ENCODE measurements around the gene TMEM183A. TPM values are rescaled to one million over a fixed set of nuclear protein-coding genes. Genes with fewer than 3 reads are reported as not detected.

Gene TMEM183A
- total and polyA plus RNA-seq, 9 of the 15 experiments (the other 6 are each of a cell fraction or from before 2014, with no cell fraction given) = 23.4 to 190 (median 124) TPM

- TF ChIP-seq NR0B1 (IDR thresholded peaks at IDR 0.05; ENCODE audit: partially characterized antibody) (no peak), SRSF3 (IDR thresholded peaks at IDR 0.05; ENCODE audit: insufficient read depth, low read length) (no peak)
Observed at GRCh38 chr1:203049576-203050180, 42.5 kb downstream of the TMEM183A start (continued).

- H4K20me1 ChIP-seq (replicated peaks; ENCODE audit: control insufficient read depth, insufficient read depth, low read length) = peaks cover 22% of the 10 kb centered on the region
- no peak for ATAC-seq
- no peaks in the 10 kb centered on the region for H3K9me3 ChIP-seq (replicated peaks; ENCODE audit: control insufficient read depth, insufficient read depth, low read depth, low read length)
- BruUV-seq (replicated peaks) = no TSS peak
- WGBS (ENCODE audit: insufficient coverage, low coverage, missing lambda C conversion rate) = 0% methylated on average over 4 of the region's 4 CpGs
- CTCF ChIA-PET (ENCODE audit: low intra/inter-chr PET ratio) = interaction anchor here (0.6 to 0.7 kb wide), 2 partner anchors 328 to 486 kb away, joined by 3 to 4 read pairs; no protein-coding TSS in a partner anchor
- peaks cover 2% of the 10 kb centered on the region for H3K9me1 ChIP-seq (ENCODE audit: control insufficient read depth, insufficient read depth, low read length)
- no peak overlapping the region for H3K4me2 ChIP-seq (ENCODE audit: insufficient read depth, low read length)
- H3K27ac ChIP-seq (ENCODE audit: extremely low read depth, low read depth, low read length) = no peak overlapping the region
- H3K9ac ChIP-seq (ENCODE audit: insufficient read depth in 1 of 2, low read depth in 2 of 2, low read length in 2 of 2) = no peak overlapping the region
- DNase-seq (ENCODE audit: extremely low read depth in 1 of 4, low spot score in 3 of 4) = no peak
- H2AFZ ChIP-seq (ENCODE audit: low read depth, low read length) = no peak overlapping the region
- peaks cover 0 to 26% of the 10 kb centered on the region in 2 experiments; a peak in 3 of 5 replicates for H3K4me1 ChIP-seq (replicated peaks in 1 of 2; ENCODE audit: control insufficient read depth in 2 of 2, insufficient read depth in 2 of 2, low read length in 2 of 2)
- intact Hi-C loops (cut with micrococcal nuclease) = no loop called here
- no peaks in the 10 kb centered on the region for H3K36me3 ChIP-seq (ENCODE audit: control insufficient read depth, insufficient read depth, low read length)
- H3K4me3 ChIP-seq = no peak overlapping the region
- H3K79me2 ChIP-seq (ENCODE audit: control insufficient read depth, insufficient read depth, low read length) = no peaks in the 10 kb centered on the region
- in situ Hi-C loops (cut with MboI) = no loop called here
- POLR2A ChIA-PET = interaction anchor here (1.3 kb wide), 1 partner anchor 11 kb away, joined by 6 read pairs; no protein-coding TSS in a partner anchor
- no peak for FAIRE-seq
- H3K27me3 ChIP-seq (ENCODE audit: control insufficient read depth in 2 of 2, insufficient read depth in 2 of 2, low read length in 2 of 2) = peaks cover 76 to 93% of the 10 kb centered on the region in 2 experiments
- TF ChIP-seq SAFB (IDR thresholded peaks at IDR 0.05; ENCODE audit: borderline replicate concordance, low read depth, low read length) = no peak
- TF ChIP-seq HOXB6 (CRISPR knock-in tag; IDR thresholded peaks at IDR 0.05; ENCODE audit: borderline replicate concordance) = no peak
- TF ChIP-seq SIN3A (IDR thresholded peaks at IDR 0.05; ENCODE audit: borderline replicate concordance in 2 of 2, control insufficient read depth in 1 of 2, low read depth in 2 of 2, low read length in 2 of 2) = no peak
- no peak for TF ChIP-seq ZNF76 (CRISPR knock-in tag; IDR thresholded peaks at IDR 0.05; ENCODE audit: borderline replicate concordance)
- TF ChIP-seq ARID3B (CRISPR knock-in tag; IDR thresholded peaks at IDR 0.05; ENCODE audit: borderline replicate concordance) = no peak
- TF ChIP-seq ELK3 (CRISPR knock-in tag; IDR thresholded peaks at IDR 0.05) = no peak
- TF ChIP-seq ARID4B (CRISPR knock-in tag; IDR thresholded peaks at IDR 0.05) = no peak
- no peak for TF ChIP-seq NR2C2 (CRISPR knock-in tag; IDR thresholded peaks at IDR 0.05)
- no peak for TF ChIP-seq NR2C2 (tag; IDR thresholded peaks at IDR 0.05)
Observed at GRCh38 chr1:203050826-203051225, 43.7 kb downstream of the TMEM183A start.
